ENCODE results near the gene PTPRT. TPM values are rescaled to one million over a fixed set of nuclear protein-coding genes. Genes with fewer than 3 reads are reported as not detected.
A peak's percentile ranks its signal among the peaks of the same experiment; 100 is the strongest.

The PTPRT gene
- polyA plus RNA-seq, 1 donor: 0.78 TPM

- Histone ChIP-seq H3K36me3 (ENCODE audit: control insufficient read depth, insufficient read depth, low read length) (no peaks in the 10 kb centered on the region), H3K4me1 (ENCODE audit: control insufficient read depth, insufficient read depth, low read length) (no peaks in the 10 kb centered on the region), H3K4me3 (ENCODE audit: low read length) (no peak overlapping the region), H3K9me3 (ENCODE audit: control insufficient read depth, low read depth, low read length) (no peaks in the 10 kb centered on the region), H3K27ac (ENCODE audit: low read length) (no peak overlapping the region), H3K27me3 (ENCODE audit: control insufficient read depth, insufficient read depth, low read length) (no peaks in the 10 kb centered on the region)
- WGBS (ENCODE audit: insufficient coverage, low lambda C conversion rate): 40% methylated on average over 1 of the region's 5 CpGs
- no peak for DNase-seq
These were observed 644.8 kb downstream of the PTPRT start for GRCh38 chr20:42544926-42545325.

- H3K27me3 ChIP-seq (ENCODE audit: control insufficient read depth, insufficient read depth, low read length): no peaks in the 10 kb centered on the region
- no peak for DNase-seq
- H3K4me3 ChIP-seq (ENCODE audit: low read length): no peak overlapping the region
- 100% methylated on average over 1 of the region's 9 CpGs for WGBS (ENCODE audit: insufficient coverage, low lambda C conversion rate)
- no peak overlapping the region for H3K27ac ChIP-seq (ENCODE audit: low read length)
- H3K9me3 ChIP-seq (ENCODE audit: control insufficient read depth, low read depth, low read length): no peaks in the 10 kb centered on the region
- no peaks in the 10 kb centered on the region for H3K36me3 ChIP-seq (ENCODE audit: control insufficient read depth, insufficient read depth, low read length)
- no peaks in the 10 kb centered on the region for H3K4me1 ChIP-seq (ENCODE audit: control insufficient read depth, insufficient read depth, low read length)
These were observed 656.9 kb downstream of the PTPRT start for GRCh38 chr20:42532831-42533230.

- no CpG with 5 or more reads among the region's 7 CpGs for WGBS (ENCODE audit: insufficient coverage, low lambda C conversion rate)
- Histone ChIP-seq H3K27me3 (ENCODE audit: control insufficient read depth, insufficient read depth, low read length) (no peaks in the 10 kb centered on the region), H3K36me3 (ENCODE audit: control insufficient read depth, insufficient read depth, low read length) (no peaks in the 10 kb centered on the region), H3K4me1 (ENCODE audit: control insufficient read depth, insufficient read depth, low read length) (no peaks in the 10 kb centered on the region), H3K9me3 (ENCODE audit: control insufficient read depth, low read depth, low read length) (no peaks in the 10 kb centered on the region), H3K27ac (ENCODE audit: low read length) (no peak overlapping the region), H3K4me3 (ENCODE audit: low read length) (no peak overlapping the region)
- DNase-seq: no peak
These were observed 658.2 kb downstream of the PTPRT start for GRCh38 chr20:42531508-42531961.

GRCh38 chr20:42530855-42531448 is 658.8 kb downstream of the PTPRT start:
- Histone ChIP-seq H3K4me3 (ENCODE audit: low read length) (no peak overlapping the region), H3K27me3 (ENCODE audit: control insufficient read depth, insufficient read depth, low read length) (no peaks in the 10 kb centered on the region), H3K9me3 (ENCODE audit: control insufficient read depth, low read depth, low read length) (no peaks in the 10 kb centered on the region), H3K27ac (ENCODE audit: low read length) (no peak overlapping the region), H3K4me1 (ENCODE audit: control insufficient read depth, insufficient read depth, low read length) (no peaks in the 10 kb centered on the region), H3K36me3 (ENCODE audit: control insufficient read depth, insufficient read depth, low read length) (no peaks in the 10 kb centered on the region)
- WGBS (ENCODE audit: insufficient coverage, low lambda C conversion rate): 0% methylated on average over 2 of the region's 4 CpGs
- peak in 1 of 2 donors; percentile 11 for DNase-seq

GRCh38 chr20:42530191-42530590 is 659.5 kb downstream of the PTPRT start:
- no peaks in the 10 kb centered on the region for H3K36me3 ChIP-seq (ENCODE audit: control insufficient read depth, insufficient read depth, low read length)
- H3K9me3 ChIP-seq (ENCODE audit: control insufficient read depth, low read depth, low read length): no peaks in the 10 kb centered on the region
- WGBS (ENCODE audit: insufficient coverage, low lambda C conversion rate): 100% methylated on average over 1 of the region's 4 CpGs
- H3K4me1 ChIP-seq (ENCODE audit: control insufficient read depth, insufficient read depth, low read length): no peaks in the 10 kb centered on the region
- H3K4me3 ChIP-seq (ENCODE audit: low read length): no peak overlapping the region
- no peak overlapping the region for H3K27ac ChIP-seq (ENCODE audit: low read length)
- no peaks in the 10 kb centered on the region for H3K27me3 ChIP-seq (ENCODE audit: control insufficient read depth, insufficient read depth, low read length)
- DNase-seq: no peak

GRCh38 chr20:42524058-42524457 is 665.6 kb downstream of the PTPRT start:
- H3K36me3 ChIP-seq (ENCODE audit: control insufficient read depth, insufficient read depth, low read length): no peaks in the 10 kb centered on the region
- H3K9me3 ChIP-seq (ENCODE audit: control insufficient read depth, low read depth, low read length): no peaks in the 10 kb centered on the region
- H3K4me1 ChIP-seq (ENCODE audit: control insufficient read depth, insufficient read depth, low read length): no peaks in the 10 kb centered on the region
- H3K27ac ChIP-seq (ENCODE audit: low read length): no peak overlapping the region
- no peak overlapping the region for H3K4me3 ChIP-seq (ENCODE audit: low read length)
- H3K27me3 ChIP-seq (ENCODE audit: control insufficient read depth, insufficient read depth, low read length): no peaks in the 10 kb centered on the region
- WGBS (ENCODE audit: insufficient coverage, low lambda C conversion rate): 100% methylated on average over 1 of the region's 1 CpG
- DNase-seq: no peak

- Histone ChIP-seq H3K27me3 (ENCODE audit: control insufficient read depth, insufficient read depth, low read length) (no peaks in the 10 kb centered on the region), H3K36me3 (ENCODE audit: control insufficient read depth, insufficient read depth, low read length) (no peaks in the 10 kb centered on the region), H3K9me3 (ENCODE audit: control insufficient read depth, low read depth, low read length) (no peaks in the 10 kb centered on the region), H3K4me1 (ENCODE audit: control insufficient read depth, insufficient read depth, low read length) (no peaks in the 10 kb centered on the region), H3K27ac (ENCODE audit: low read length) (no peak overlapping the region), H3K4me3 (ENCODE audit: low read length) (no peak overlapping the region)
- 80% methylated on average over 1 of the region's 3 CpGs for whole genome bisulfite sequencing (ENCODE audit: insufficient coverage, low lambda C conversion rate)
- no peak for DNase-seq
These were observed 673.0 kb downstream of the PTPRT start for GRCh38 chr20:42516692-42517091.

- Histone ChIP-seq H3K4me3 (ENCODE audit: low read length) (no peak overlapping the region), H3K27me3 (ENCODE audit: control insufficient read depth, insufficient read depth, low read length) (no peaks in the 10 kb centered on the region), H3K36me3 (ENCODE audit: control insufficient read depth, insufficient read depth, low read length) (no peaks in the 10 kb centered on the region), H3K9me3 (ENCODE audit: control insufficient read depth, low read depth, low read length) (no peaks in the 10 kb centered on the region), H3K27ac (ENCODE audit: low read length) (no peak overlapping the region), H3K4me1 (ENCODE audit: control insufficient read depth, insufficient read depth, low read length) (no peaks in the 10 kb centered on the region)
- WGBS (ENCODE audit: insufficient coverage, low lambda C conversion rate): no CpG with 5 or more reads among the region's 4 CpGs
- no peak for DNase-seq
These were observed 679.0 kb downstream of the PTPRT start for GRCh38 chr20:42510686-42511085.

- 67% methylated on average over 1 of the region's 3 CpGs for WGBS (ENCODE audit: insufficient coverage, low lambda C conversion rate)
- Histone ChIP-seq H3K9me3 (ENCODE audit: control insufficient read depth, low read depth, low read length) (no peaks in the 10 kb centered on the region), H3K36me3 (ENCODE audit: control insufficient read depth, insufficient read depth, low read length) (no peaks in the 10 kb centered on the region), H3K4me1 (ENCODE audit: control insufficient read depth, insufficient read depth, low read length) (no peaks in the 10 kb centered on the region), H3K27me3 (ENCODE audit: control insufficient read depth, insufficient read depth, low read length) (no peaks in the 10 kb centered on the region), H3K27ac (ENCODE audit: low read length) (no peak overlapping the region), H3K4me3 (ENCODE audit: low read length) (no peak overlapping the region)
- DNase-seq: no peak
These were observed 681.8 kb downstream of the PTPRT start for GRCh38 chr20:42507874-42508273.

- no peak overlapping the region for H3K4me3 ChIP-seq (ENCODE audit: low read length)
- no peak for DNase-seq
- H3K9me3 ChIP-seq (ENCODE audit: control insufficient read depth, low read depth, low read length): no peaks in the 10 kb centered on the region
- no peak overlapping the region for H3K27ac ChIP-seq (ENCODE audit: low read length)
- no peaks in the 10 kb centered on the region for H3K27me3 ChIP-seq (ENCODE audit: control insufficient read depth, insufficient read depth, low read length)
- WGBS (ENCODE audit: insufficient coverage, low lambda C conversion rate): no CpG with 5 or more reads among the region's 2 CpGs
- no peaks in the 10 kb centered on the region for H3K4me1 ChIP-seq (ENCODE audit: control insufficient read depth, insufficient read depth, low read length)
- no peaks in the 10 kb centered on the region for H3K36me3 ChIP-seq (ENCODE audit: control insufficient read depth, insufficient read depth, low read length)
These were observed 683.3 kb downstream of the PTPRT start for GRCh38 chr20:42506397-42506796.

GRCh38 chr20:42502591-42502990 is 687.1 kb downstream of the PTPRT start:
- Histone ChIP-seq H3K27ac (ENCODE audit: low read length) (no peak overlapping the region), H3K36me3 (ENCODE audit: control insufficient read depth, insufficient read depth, low read length) (no peaks in the 10 kb centered on the region), H3K4me3 (ENCODE audit: low read length) (no peak overlapping the region), H3K4me1 (ENCODE audit: control insufficient read depth, insufficient read depth, low read length) (no peaks in the 10 kb centered on the region), H3K27me3 (ENCODE audit: control insufficient read depth, insufficient read depth, low read length) (no peaks in the 10 kb centered on the region), H3K9me3 (ENCODE audit: control insufficient read depth, low read depth, low read length) (no peaks in the 10 kb centered on the region)
- DNase-seq: no peak
